ENCODE data around the gene PRM3. TPM values are rescaled to one million over a fixed set of nuclear protein-coding genes. Genes with fewer than 3 reads are reported as not detected.

PRM3 gene
- total RNA-seq, 1 donor from 2014 or later: not detected

DNA sequence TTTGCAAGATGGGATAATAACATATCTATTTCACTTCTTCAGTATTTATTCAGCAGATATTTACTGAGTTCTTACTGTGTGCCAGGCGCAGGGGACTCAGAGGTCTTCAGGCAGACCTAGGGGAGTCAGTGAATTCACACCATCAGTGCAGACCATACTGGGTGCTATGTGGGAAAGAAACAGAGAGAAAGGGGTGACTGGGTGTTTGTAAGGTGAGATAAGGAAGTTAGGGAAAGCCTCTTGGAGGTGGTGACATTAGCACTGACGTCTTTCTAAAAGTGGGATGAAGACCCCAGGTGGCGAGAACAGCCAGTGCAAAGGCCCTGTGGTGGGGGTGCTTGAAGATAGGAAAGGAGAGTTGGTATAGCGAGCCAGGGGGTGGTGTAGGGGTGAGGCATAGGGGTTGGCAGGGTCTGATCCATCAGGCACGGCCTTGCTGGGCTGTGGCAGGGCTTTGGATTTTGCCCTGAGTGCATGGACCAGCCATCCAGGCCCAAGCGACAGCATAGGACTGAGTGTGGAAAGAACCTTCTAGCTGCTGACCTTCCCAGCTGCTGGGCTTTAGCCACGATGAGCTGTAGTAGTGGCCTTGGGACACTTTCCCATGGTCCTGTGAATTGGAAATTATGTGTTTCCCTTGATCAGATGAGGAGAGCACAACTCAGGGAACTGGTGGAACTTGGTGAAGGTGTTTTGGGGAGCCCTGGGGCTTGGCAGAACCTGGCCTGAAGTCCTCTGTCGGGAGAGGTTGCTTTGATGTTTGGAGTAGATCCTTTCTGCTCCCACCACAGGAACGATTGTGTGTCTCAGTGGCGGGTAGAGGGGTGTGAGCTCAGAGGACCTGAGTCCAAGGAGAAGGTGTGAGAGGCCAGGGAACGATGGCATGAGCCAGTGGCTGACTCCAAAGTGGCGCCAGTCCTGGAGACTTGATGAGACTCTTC lies 13.5 kb downstream of the PRM3 start:
- no peak for DNase-seq (ENCODE audit: low read depth, low spot score)

DNA sequence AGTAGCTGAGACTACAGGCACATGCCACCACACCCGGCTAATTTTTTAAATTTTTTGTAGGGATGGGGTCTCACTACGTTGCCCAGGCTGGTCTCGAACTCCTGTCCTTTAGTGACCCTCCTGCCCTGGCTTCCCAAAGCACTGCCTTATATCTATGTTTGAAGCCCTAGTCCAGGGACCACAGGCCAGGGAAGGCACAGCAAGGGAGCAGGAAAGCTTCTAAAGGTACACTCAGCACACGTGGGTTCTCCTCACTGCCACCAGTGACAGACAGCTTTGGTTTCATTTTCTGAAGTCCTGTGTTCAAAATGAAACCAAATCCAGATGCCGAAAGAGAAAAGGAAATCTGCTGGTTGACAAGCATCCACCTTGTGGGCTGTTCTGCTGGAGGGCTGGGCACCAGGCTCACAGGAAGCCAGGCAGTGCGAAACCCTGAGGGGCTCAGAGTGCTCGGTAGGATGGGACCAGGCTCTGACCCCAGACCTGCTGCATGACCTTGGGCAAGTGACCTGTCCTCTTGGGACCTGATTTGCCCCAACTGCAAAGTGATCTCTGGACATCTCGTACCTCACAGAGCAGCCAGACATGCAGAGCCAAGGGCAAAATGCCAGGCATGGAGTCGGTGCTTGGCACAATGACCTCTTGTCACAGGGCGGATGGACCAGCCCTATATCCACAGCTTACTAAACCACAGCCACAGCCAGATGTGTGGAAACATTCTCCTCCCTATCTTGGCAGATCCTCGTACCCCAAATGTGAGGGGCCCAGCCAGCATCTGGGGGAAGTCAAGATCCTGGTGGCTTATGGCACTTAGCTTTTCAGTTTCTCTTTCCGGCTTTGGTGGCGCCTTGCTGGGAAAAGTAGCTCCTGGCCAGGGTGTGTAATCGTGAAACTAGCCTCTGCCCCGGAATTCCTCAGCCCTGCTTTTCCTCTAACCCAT lies 14.6 kb downstream of the PRM3 start:
- no peak for DNase-seq (ENCODE audit: low read depth, low spot score)

DNA sequence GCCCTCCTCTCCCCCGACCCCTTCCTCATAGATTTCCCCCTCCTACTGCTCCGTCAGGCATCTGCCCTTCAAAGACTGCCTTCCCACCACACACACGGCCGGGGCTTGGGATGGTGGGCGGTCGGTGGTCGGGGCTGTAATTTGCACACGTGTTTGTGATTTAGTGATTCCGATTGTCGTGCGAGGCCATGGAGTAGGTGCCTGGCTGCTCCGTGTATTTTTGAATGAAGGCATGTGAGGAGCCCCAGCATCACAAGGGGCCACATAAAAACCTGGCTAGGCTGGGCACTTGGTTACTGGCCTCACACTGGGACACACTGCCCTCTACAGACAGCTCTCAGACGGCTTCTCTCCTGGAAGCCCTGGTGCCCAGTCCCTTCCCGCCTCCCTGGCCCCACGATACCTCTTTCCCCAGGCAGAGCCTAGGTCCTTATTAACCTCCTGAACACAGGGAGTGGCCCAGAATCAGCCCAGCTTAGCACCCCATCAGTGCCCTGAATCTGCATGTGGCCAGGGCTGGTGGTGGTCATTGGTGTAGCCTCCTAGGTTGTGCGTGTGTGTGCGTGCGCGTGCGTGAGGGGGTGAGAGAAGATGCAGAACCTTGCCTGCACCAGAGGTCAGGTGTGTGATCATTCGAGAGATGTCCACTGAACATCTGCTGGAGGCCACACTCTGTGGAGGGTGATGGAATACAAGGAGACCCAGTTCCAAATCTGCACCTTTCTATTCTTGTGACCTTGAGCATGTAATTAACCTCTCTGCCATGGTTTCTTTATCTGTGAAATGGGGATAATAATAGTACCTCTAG lies 16.1 kb downstream of the PRM3 start:
- DNase-seq (ENCODE audit: low read depth, low spot score): peak; percentile 63

DNA sequence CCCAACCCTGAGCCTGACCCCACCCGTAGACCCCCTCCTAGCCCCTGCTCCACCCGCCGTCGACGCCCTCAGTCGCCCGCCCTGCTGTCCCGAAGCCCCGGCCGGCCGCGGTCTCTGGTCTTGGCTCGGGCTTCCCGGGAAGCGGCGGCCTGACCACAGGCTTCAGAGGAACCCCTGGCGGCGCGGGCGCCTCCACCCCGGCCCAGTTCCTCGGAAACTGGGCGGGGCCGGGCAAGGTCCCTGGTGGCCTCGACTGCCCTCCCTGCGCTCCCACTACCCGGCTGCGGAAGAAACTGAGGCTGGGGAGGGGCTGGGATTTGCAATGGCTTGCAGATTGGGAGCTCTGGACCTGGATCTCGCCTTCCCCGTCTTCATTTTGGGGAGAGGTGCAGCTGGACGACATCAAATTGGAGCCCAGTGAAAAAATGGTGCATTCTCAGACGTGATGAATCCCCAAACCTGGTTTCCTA lies 16.7 kb downstream of the PRM3 start:
- DNase-seq (ENCODE audit: low read depth, low spot score): no peak

DNA sequence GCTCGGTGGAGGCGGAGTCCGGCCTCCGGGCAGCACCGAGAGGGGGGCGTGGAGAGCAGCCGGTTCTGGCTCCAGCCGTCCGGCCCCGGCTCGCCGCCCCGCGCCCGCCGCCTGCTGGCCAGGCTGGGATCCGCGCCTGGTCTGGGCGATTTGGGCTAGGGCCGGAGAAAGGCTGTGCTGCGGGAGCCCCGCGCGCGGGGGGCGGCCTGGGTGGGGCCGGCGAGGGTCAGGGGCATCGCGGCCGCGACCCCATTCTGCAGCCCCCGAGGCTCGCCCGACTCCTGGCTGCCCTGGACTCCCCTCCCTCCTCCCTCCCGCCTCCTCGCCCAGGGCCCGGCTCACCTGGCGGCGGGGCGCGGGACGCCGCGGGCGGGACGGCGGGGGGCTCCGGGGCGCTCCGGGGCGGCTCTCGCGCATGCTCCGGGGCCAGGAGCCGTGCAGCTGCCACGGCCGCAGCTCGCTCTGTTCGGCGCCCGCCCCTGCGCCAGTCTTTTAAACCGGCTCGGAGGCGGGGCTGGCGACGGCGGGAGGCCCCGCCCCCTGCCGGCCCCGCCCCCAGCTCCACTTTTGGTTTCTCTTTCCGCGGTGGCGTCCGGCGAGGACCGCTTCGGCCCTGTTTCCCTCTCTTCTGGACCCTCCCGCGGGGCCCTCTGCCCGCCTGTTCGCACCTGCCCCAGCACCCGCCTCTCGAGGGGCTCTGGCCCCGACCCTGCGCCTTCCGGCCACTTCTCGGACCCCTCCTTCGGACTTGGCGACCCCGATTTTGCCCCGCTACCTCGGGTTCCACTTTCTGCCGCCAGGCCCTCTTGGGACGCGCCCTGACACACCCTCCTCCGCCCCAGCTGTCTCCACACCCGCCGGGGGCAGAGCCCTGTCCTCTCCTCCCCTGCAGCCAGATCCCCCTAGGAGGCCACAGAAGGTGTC lies 17.4 kb downstream of the PRM3 start, which contains the start of gene SOCS1:
Gene SOCS1 (minus strand): TSS at position 468 of the 924 bp plus-strand sequence. CDS start 726 bp downstream, outside the sequence.
- peak; percentile 29 for DNase-seq (ENCODE audit: low read depth, low spot score)

DNA sequence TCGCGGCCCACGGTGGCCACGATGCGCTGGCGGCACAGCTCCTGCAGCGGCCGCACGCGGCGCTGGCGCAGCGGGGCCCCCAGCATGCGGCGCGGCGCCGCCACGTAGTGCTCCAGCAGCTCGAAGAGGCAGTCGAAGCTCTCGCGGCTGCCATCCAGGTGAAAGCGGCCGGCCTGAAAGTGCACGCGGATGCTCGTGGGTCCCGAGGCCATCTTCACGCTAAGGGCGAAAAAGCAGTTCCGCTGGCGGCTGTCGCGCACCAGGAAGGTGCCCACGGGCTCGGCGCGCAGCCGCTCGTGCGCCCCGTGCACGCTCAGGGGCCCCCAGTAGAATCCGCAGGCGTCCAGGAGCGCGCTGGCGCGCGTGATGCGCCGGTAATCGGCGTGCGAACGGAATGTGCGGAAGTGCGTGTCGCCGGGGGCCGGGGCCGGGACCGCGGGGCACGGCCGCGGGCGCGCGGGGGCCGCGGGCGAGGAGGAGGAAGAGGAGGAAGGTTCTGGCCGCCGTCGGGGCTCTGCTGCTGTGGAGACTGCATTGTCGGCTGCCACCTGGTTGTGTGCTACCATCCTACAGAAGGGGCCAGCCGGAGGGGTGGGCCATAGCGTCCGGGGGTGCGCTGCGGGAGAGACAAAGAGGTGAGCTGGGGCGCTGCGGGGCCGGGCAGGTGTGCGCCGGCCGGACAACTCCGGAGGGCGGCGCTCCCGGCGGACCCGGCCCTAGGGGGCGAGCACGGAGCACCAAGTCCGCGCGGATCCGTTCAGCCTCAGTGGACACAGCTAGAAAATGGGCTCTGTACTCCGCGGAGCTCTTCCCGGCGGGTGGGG lies 18.3 kb downstream of the PRM3 start:
- no peak for DNase-seq (ENCODE audit: low read depth, low spot score)

DNA sequence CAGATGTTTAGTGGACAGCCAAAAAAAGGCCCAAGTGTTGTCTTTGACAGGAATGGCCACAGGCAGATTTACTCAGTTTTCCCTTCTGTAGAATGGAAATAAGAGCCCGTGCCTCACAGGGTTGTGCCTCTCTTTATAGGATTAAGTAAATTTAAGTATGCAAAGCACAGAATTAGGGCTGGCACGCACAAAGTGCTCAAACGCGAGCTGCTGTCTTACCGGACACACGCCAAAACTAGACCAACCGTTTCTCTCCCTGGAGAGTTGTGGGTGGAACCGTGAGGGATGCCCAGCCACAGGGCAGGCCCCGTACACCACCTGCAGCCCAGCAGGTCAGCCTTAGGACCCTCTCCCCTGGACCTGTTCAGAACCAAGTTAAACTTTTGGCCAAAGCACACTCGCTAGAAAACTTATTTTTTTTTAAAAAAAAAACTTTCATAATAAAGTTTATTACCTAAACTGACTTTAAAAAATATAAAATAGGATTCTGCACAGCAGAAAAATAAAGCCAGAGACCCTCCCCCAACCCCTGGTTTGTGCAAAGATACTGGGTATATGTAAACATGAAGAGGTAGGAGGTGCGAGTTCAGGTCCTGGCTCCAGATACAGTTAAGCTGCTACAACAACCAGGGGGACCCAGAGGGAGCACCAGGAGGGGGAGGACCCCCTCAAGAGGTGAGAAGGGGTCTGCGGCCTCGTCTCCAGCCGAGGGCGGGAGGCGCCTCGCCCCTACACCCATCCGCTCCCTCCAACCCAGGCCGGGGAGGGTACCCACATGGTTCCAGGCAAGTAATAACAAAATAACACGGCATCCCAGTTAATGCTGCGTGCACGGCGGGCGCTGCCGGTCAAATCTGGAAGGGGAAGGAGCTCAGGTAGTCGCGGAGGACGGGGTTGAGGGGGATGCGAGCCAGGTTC lies 19.2 kb downstream of the PRM3 start:
- no peak for DNase-seq (ENCODE audit: low read depth, low spot score)

DNA sequence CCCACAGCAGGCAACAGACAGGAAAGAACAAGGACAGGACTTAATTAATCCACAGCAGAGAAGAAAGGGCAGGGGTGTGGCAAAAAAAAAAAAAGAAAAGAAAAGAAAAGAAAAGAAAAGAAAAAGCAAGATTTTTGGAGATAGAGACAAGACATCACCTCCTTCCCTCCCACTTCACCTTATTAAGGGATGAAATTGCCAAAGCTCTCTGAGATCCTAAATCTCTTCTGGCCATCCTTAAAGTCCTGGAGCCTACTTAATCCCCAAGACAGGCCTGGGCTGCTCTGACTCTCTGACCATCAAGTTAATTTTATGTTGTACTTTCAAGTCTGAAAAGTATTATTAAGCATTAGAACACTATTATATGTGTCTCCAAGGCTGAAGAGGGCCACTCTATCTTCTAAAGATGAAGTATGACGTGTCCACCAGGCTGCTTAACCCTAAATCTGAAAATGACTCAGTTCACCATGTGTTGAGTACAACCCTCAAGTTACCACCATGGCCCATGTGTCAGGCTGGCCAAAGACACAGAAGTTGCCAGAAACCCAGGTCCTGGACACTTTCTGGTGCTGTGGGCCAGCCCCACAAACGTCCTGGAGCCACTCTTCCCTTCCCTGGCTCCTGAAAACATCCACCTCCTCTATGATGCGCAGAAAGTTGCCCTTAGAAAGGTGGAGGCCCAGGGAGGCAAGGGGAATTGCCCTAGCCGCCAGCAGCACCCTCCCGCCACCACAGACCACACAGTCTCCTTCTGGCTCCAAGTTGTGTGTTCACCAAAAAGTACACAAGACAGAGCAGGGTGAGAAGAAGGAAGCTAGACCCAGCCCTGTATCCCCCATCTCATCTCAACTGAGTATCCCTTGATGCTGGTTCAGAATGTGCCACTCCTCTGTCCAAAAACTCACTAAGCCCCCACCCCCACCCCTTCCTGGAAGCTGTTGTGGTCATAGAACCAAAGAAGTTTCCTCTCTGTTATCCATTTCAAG lies 20.1 kb downstream of the PRM3 start:
- no peak for DNase-seq (ENCODE audit: low read depth, low spot score)

DNA sequence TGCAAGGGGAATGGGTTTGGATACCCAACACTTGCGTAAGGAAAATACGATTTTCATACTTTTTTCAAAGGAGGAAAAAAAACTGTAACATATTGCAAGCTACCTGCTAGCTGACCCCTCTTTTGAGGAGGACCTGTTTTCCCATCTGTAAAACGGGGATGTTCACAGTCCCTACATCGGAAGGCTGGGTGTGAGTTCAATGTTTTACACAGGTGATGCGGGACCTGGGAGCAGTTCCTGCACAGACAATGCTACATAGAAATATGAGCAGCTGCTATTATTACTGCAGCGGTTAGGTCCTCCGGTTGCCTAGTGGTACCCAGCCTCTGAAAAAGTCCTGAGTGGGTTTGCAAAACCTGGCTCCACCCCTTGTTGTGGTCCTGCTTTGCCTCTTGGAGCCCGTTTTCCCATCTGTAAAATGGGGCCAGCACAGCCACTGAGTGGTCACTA lies 20.9 kb downstream of the PRM3 start:
- no peak for DNase-seq (ENCODE audit: low read depth, low spot score)

DNA sequence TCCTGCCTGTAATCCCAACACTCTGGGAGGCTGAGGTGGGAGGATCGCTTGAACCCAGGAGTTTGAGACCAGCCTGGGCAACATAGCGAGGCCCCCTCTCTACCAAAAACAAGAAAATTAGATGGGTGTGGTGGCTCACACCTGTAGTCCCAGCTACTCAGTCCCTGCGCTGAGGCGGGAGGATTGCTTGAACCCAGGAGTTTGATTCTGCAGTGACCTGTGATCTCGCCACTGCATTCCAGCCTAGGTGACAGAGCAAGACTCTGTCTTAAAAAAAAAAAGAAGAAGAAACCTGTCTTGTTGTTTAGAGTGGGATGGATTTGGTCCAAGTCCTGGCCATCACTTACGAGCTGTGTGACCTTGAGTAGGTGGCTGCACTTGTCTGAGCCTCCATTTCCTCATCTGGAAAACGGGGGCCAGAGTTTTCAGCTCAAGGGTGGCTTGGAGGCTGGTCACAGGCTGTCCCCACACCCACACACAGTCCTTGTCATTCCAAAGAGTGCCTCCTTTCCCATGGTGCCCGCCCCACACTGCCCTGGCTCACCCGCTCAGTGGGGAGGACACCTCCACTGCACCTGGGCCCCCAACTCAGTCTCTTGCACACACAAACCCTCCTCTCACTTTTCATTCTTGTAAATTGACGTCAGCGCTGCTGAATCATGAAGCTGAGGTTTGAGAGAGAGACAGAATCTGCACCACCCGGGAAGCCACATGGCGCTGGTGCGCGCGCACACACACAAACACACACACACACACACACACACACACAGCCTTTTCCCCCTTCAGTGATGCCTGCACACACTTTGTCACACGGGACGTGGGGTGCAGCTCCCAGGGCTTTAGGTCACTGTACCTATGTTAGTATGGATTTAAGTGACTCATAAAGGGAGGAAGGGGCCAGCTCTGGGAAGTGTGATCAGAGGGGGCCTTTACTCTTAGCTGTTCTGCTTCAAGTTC lies 21.6 kb downstream of the PRM3 start:
- DNase-seq (ENCODE audit: low read depth, low spot score): no peak

DNA sequence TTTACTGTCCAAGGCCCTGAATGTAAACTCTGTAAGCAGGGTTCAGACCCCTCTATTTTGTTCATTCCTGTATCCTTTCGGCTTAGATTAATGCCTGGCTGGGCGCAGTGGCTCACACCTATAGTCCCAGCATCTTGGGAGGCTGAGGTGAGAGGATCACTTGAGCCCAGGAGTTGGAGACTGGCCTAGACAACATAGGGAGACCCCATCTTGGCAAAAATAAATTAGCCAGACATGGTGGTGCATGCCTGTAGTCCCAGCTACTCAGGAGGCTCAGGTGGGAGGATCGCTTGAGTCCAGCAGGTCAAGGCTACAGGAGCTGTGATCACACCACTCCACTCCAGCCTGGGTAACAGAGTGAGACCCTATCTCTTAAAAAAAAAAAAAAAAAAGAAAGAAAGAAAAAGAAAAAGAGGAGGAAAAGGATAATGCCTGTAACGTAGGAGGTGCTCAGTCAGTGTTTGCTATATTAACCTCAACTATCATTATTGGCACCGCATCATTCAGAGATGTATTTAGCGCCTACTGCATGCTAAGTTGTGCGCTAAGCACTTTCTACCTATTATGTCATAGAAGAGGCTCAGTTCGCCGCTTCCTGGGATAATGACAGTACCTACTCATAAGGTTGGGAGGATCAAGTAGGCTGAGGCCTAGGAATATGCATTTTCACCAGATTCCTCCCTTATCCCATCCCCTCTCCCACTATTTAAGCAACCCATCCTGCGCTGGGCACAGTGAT lies 22.5 kb downstream of the PRM3 start:
- DNase-seq (ENCODE audit: low read depth, low spot score): no peak

DNA sequence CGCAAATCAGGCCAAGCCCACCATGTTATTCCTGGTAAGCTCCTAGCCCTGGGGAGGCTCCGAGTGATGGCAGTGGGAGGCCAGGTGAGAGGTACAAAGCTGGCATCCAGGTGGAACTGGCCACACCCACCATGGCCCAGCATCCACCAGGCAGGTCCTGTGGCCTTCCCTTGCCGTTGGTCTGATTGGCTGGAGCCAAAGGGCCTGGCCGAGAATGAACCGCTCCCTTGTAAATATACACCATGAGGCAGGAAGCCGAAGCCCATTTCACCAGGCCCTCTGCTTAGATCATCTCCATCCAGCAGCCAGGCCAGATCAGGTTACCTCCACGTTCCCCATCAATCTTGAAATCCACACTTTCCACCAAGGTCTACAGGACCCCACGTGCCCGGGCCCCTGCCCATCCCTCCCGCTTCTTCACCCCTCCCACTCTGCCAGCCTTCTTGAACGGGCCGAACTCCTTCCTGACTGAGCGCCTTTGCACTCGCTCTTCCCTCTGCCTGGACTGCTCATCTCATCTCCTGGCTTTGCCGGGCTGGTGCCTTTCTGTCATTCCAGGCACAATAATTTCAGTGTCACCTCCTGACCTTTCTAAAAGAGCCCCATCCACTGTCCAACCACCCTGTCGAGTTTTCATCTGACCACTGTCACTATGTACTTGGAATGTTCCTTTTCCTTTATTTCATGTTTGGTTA lies 23.2 kb downstream of the PRM3 start:
- no peak for DNase-seq (ENCODE audit: low read depth, low spot score)

DNA sequence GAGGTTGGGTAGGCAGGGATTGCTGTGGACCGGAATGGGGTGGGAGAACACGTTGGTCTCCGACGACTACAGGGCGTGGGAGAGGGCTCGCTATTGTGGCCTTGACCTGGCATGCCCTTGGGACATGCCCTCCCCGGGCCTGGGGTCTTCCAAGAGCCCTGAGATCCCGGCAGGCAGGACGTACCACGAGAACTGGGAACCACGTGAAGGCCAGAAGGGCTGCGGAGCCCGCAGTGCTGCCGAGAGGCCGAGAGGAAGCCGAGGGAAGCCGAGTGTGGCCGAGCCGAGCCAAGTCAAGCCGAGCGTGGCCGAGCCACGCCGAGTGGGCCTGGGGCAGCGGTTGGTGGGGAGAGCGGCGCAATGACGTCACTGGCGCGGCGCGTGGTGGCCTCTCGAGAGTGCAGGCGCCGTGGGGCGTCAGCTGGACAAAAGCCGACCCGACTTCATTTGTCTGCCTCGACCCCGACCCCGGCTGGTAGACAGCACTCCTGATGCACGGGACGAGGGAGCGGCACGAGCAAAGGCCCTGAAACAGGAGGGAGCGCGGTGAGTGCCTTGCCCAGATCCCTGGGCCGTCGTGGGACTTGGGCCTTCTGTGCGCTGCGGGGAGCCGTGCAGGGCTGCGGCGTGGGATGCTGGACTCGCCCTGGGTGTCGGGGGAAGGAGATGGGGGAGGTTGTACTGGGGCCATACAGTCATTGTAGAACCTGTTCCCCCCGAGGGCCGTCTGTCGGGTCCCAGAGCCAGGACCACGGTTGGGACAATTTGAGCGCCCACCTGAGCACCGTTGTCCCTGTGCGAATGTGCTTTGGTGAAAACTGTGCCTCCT lies 24.0 kb downstream of the PRM3 start:
- DNase-seq (ENCODE audit: low read depth, low spot score): no peak
